CD4-positive, alpha-beta T cell treated with Interleukin-10 for 1 hour (primary cell): ENCODE measurements around the gene UBE2J2.

Experiments used
- DNase-seq: peaks from one replicate; pipeline ENCODE4 v3.0.0-alpha.2; 2020

Gene UBE2J2

GRCh38 chr1:1309251-1310108 is 35.8 kb upstream of the UBE2J2 start:
- no peak for DNase-seq

- no peak for DNase-seq
Observed at GRCh38 chr1:1308756-1309250, 35.1 kb upstream of the UBE2J2 start.

- peak; percentile 91 for DNase-seq
Observed at GRCh38 chr1:1307923-1308755, 34.5 kb upstream of the UBE2J2 start, which contains the start of the genes ACAP3 and PUSL1. ACAP3 (minus strand) TSS chr1:1307930; CDS start chr1:1307815, 115 bp downstream. PUSL1 (plus strand) TSS chr1:1308597; CDS start chr1:1308644, 47 bp downstream.

DNA sequence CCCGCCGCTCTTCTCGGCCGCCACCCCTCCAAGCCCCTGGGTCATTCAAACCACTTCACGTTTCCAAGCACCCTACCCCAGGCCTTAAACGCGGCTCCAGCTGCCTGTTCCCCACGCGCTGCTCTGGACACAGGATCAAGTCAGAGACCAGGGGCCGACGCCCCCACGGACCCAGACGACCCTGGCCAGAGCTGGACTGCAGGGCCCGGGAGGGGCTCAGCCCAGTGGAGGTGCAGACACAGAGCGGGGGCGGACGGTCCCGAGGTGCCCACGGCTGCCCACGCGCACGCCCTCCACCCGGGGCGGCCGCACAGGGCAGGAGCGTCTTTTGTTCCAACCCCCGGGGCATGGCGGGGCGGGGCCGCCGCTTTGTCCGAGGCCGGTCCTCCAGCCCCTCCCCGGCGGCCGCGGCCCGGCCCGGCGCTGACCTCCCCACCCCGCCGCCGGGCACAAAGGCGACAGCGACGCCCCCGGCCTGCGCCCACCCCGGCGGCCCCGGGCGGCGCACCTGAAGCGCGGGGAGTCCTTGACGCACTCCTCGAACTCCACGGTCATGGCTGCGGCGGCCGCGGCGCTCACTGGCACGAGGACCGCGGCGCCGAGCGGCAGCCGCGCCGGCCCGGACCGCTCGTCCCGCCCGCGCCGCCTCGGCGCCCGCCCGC is 33.7 kb upstream of the UBE2J2 start:
- DNase-seq = no peak

DNA sequence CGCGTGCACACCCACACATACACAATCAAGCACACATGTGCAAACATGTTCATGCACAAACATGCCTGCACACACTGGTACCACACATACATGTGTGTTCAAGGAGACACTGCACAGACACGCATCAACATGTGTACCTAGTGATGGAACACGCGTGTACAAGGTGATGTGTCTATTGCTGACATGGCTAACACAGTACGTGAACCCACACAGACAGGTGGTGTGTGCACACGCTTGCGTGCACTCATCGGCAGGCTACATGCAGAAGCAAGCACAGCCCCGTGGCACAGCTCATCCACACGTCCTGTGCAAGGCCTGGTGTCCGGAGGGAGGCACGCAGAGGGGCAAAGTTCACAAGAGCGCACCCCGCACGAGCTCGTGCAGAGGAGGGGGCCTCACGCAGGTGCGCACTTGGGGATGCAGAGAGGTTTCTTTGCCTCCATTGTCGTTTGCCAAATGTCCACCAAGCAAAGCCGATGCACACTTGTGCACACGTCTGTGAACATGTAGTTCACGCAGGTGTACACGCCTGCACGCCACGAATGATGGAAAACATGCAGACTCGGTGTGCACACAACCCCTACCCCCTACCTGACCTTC is 33.1 kb upstream of the UBE2J2 start:
- no peak for DNase-seq

DNA sequence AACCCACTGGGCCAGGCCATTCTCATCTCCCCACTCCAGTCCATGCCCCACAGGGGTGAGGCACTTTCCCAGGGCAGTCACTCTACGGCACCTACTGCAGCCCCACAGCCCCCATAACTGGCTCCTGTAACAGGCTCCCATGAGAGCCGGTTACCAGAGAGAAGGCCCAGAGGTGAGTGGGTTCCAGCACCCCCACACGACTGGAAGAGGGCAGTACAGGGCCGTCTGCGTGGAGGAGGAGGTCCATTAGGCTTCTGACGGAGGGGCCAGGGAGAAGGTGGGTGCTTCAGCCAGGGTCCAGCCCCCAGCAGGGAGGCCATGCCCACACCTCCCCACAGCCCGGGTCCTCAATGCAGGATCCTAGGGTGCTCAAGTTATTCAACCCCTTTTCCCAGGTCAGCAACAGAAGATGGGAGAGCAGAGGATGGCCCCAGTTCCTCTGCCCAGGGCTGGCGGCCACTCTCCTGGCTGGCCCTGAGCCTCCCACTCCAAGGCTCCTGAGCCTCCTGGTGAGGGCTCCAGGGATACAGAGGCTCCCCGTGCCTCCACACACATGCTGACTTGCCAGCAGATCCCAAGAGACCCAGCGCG is 32.5 kb upstream of the UBE2J2 start:
- DNase-seq = no peak

DNA sequence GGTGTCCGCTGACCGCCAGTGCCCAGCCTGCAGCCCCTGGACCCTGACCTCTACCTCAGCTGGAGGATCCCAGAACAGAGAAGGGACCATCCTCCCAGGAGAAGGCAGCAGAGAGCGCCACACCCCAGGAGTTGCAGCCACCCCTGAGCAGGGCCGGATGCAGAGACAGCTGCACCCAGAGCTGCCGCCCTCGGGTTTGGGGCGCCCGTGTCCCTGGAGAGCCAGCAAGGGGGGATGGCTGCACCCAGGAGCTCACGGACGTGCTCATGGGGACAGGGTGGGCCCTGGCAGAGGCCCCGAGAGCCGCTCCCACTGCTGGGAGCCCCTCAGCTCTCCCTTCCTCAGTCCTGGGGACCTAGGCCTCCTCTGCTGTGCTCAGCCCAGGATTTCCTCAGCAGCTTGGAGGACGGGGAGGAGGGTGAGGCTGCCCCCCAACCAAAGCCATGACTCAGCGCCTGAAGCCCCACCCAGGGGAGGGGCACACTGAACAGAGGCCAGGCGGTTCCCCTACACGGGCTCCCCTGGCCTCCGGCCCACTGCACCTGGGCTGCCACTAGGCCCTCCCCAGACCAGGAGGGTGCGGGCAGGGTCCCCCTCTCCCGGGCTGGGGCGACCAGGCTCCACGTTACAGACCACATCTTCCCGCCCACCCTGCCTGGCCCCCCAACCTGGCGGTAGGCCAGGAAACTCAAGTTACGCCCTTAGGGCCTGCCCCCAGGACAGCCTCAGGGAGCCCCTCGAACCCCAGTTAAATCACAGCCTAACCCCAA is 31.8 kb upstream of the UBE2J2 start:
- DNase-seq = peak; percentile 69

DNA sequence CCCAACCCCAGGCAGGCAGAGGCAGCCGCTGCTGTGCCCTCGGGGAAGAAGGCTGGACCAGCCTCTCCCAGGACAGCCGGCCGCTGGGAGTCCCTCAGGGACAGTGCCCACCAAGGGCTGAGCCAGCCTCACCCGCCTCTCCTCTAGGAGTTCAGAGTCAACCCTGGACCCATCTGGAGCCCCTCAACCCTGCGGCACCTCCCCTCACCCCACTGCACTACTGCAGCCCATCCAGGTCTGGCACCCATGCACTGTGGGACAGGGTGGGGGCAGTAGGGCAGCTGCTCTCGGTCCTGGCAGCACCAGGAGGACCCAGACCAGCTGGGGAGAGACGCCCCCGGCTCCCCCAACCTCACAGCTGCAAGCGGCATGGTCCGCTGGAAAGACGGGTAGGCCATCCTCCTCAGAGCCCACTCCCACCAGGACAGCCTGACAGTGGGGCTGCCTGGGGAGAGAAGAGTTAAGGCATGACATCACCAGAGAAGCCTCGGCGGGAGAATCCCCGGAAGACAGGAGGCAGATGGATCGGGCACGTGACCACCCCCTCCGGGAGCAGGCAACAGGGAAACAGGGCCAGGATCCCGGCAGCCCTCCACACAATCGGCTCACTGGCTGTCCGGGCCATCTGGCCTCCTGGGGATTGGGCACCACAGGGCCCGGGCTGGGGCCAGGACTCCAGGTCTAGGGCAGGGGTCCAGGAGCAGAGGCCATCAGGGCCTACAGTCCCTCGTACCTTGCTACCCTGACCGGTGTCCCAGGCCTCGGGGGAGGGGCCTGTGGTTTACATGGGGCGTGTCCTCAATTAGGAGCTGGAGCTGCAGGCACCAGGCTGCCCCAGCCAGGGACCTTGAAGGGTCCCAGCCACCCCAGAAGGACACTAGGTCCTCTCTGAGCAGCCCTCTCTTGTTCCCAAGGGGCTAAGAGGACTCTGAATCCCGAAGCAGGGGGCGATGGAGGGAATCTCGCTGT is 31.0 kb upstream of the UBE2J2 start:
- DNase-seq = no peak

GRCh38 chr1:1303736-1304135 is 30.1 kb upstream of the UBE2J2 start:
- no peak for DNase-seq

DNA sequence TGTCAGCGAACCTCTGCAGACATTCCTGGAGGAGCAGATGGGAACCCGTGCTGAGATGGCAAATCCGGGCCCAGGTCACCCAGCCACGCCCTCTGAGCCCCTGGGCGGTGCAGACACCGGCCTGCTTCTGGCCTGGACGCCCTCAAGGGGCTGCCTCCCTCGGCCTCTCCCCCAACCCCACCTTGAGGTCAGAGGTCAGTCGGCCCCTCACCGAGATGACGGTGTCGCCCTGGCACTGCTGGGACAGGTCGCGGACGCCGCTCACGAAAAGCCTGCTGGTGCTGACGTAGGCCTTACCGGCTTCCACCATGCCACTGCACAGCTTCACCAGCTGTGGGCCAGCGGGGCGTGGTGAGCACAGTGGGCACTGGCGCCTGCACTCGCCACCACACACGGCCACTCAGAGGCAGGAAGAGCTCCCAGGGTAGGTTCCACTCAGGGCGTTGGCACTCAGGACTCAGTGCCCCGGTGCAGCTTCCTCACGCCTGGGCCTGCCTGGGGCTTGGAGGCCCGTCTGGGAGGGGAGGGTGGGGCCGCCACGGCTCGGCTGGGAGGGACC is 29.4 kb upstream of the UBE2J2 start:
- DNase-seq = no peak

GRCh38 chr1:1302006-1302430 is 28.4 kb upstream of the UBE2J2 start:
- no peak for DNase-seq

- no peak for DNase-seq
Observed at GRCh38 chr1:1300352-1300739, 26.7 kb upstream of the UBE2J2 start.

- DNase-seq = peak; percentile 35
Observed at GRCh38 chr1:1299686-1300351, 26.2 kb upstream of the UBE2J2 start.

DNA sequence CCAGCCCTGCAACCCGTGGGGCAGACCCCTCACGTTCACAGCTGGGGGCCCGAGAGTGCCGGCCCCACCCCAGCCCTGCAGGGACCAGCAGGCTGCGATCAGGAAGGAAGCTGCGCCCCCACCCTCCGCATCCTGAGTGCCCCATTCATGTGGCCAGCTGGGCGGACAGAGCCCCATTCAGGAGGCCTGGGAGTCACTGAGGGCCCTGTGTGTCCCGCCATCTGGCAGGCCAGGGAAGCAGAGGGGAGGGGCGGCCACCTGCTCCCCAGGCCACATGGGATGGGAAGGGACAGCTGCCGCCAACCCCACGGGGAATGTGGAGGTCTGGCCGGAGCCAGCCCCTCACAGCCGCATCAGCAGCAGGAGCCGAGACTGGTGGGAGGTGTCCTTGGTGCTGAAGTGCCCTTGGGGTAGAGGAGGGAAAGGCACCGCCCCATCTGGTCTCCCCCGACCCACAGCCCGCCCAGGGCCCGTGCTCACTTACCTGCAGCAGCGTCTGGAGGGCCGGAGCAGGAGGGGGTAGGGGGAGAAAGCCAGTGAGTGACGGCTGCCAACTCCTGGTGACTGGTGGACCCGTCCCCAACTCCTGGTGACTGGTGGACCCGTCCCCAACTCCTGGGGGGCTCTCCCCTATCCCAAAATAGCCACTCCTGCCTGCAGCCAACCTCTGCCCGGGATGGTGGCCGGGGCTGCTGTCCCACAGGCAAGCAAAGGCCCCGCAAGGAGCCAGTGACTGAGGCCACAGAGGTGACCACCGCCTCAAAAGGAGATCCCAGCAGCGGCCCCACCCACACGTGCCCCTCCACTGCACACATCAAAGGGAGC is 25.4 kb upstream of the UBE2J2 start:
- DNase-seq = no peak

GRCh38 chr1:1297802-1298424 is 24.3 kb upstream of the UBE2J2 start:
- no peak for DNase-seq

GRCh38 chr1:1296070-1297061 is 22.7 kb upstream of the UBE2J2 start:
- DNase-seq = no peak
